ENCODE data around the gene IFNL1.
"Not testable (repeated sequence)": the region's sequence is repeated elsewhere in the genome, so short reads cannot be mapped to it uniquely, and the experiment has no call there.

The IFNL1 gene

GRCh38 chr19:39296055-39296645 is at the start of gene IFNL1:
IFNL1 (plus strand) TSS chr19:39296407; CDS start chr19:39296422, 15 bp downstream.
- DNase-seq, result peak; percentile 34

- peak; percentile 64 for DNase-seq
These were observed 49.1 kb upstream of the IFNL1 start for GRCh38 chr19:39246951-39247669.

- DNase-seq, result peak; percentile 50
These were observed 48.2 kb upstream of the IFNL1 start for GRCh38 chr19:39247701-39248664.

- no peak for DNase-seq
These were observed 47.4 kb upstream of the IFNL1 start, which contains the start of gene IFNL4 for GRCh38 chr19:39248806-39249205. IFNL4 (minus strand) TSS chr19:39248856.

GRCh38 chr19:39251081-39251480 is 45.1 kb upstream of the IFNL1 start:
- no peak for DNase-seq

GRCh38 chr19:39251846-39252245 is 44.4 kb upstream of the IFNL1 start:
- DNase-seq, result no peak

- DNase-seq, result no peak
These were observed 43.7 kb upstream of the IFNL1 start for GRCh38 chr19:39252458-39252857.

GRCh38 chr19:39253374-39254149 is 42.6 kb upstream of the IFNL1 start:
- DNase-seq, result no peak

- DNase-seq, result no peak
These were observed 41.5 kb upstream of the IFNL1 start for GRCh38 chr19:39254531-39255345.

GRCh38 chr19:39257227-39257626 is 39.0 kb upstream of the IFNL1 start:
- no peak for DNase-seq

GRCh38 chr19:39261704-39262103 is 34.5 kb upstream of the IFNL1 start:
- DNase-seq, result no peak

GRCh38 chr19:39262496-39262895 is 33.7 kb upstream of the IFNL1 start:
- no peak for DNase-seq

GRCh38 chr19:39263912-39264305 is 32.3 kb upstream of the IFNL1 start:
- DNase-seq, result no peak

GRCh38 chr19:39264306-39265290 is 31.6 kb upstream of the IFNL1 start:
- DNase-seq, result peak; percentile 41

GRCh38 chr19:39265321-39265916 is 30.8 kb upstream of the IFNL1 start:
- DNase-seq, result peak; percentile 59

GRCh38 chr19:39268085-39268484 is 28.1 kb upstream of the IFNL1 start, which contains the start of gene IFNL2:
IFNL2 (plus strand) TSS chr19:39268396; CDS start chr19:39268569, 173 bp downstream.
- DNase-seq, result not testable (repeated sequence)

- not testable (repeated sequence) for DNase-seq
These were observed 27.5 kb upstream of the IFNL1 start for GRCh38 chr19:39268531-39269223.

- DNase-seq, result not testable (repeated sequence)
These were observed 26.8 kb upstream of the IFNL1 start for GRCh38 chr19:39269369-39269768.
